ENCODE data around the gene NOS3.
A peak's percentile ranks its signal among the peaks of the same experiment; 100 is the strongest.

Gene NOS3

GRCh38 chr7:150952331-150953050 lies 38.3 kb upstream of the NOS3 start:
- no peak for DNase-seq

GRCh38 chr7:150953061-150953997 lies 37.5 kb upstream of the NOS3 start:
- DNase-seq, result no peak

- DNase-seq, result no peak
Measured at GRCh38 chr7:150954201-150954985, 36.4 kb upstream of the NOS3 start.

GRCh38 chr7:150954986-150955518 lies 35.8 kb upstream of the NOS3 start:
- DNase-seq, result no peak

- peak; percentile 89 for DNase-seq
Measured at GRCh38 chr7:150955519-150956394, 35.1 kb upstream of the NOS3 start.

GRCh38 chr7:150956395-150957132 lies 34.3 kb upstream of the NOS3 start:
- no peak for DNase-seq

GRCh38 chr7:150957133-150958020 lies 33.4 kb upstream of the NOS3 start:
- no peak for DNase-seq

GRCh38 chr7:150958062-150958552 lies 32.7 kb upstream of the NOS3 start:
- no peak for DNase-seq

GRCh38 chr7:150958597-150958996 lies 32.2 kb upstream of the NOS3 start:
- no peak for DNase-seq

- DNase-seq, result no peak
Measured at GRCh38 chr7:150959081-150959480, 31.7 kb upstream of the NOS3 start.

GRCh38 chr7:150959739-150960734 lies 30.8 kb upstream of the NOS3 start:
- DNase-seq, result no peak

GRCh38 chr7:150961510-150962289 lies 29.1 kb upstream of the NOS3 start:
- DNase-seq, result no peak

GRCh38 chr7:150962290-150962552 lies 28.6 kb upstream of the NOS3 start:
- no peak for DNase-seq

GRCh38 chr7:150962553-150963399 lies 28.0 kb upstream of the NOS3 start:
- DNase-seq, result peak; percentile 59

- DNase-seq, result no peak
Measured at GRCh38 chr7:150963707-150964559, 26.9 kb upstream of the NOS3 start.

- DNase-seq, result peak; percentile 94
Measured at GRCh38 chr7:150964593-150965111, 26.2 kb upstream of the NOS3 start.

Data from NCI-H1694 (cell line).